AML-193 (cell line): ENCODE data around the gene FSHR.

ENCODE experiments used
- DNase-seq, 2 experiments: peaks; one replicate each; lab custom pipeline; 2025; lab: John Stamatoyannopoulos, UW

FSHR gene

DNA sequence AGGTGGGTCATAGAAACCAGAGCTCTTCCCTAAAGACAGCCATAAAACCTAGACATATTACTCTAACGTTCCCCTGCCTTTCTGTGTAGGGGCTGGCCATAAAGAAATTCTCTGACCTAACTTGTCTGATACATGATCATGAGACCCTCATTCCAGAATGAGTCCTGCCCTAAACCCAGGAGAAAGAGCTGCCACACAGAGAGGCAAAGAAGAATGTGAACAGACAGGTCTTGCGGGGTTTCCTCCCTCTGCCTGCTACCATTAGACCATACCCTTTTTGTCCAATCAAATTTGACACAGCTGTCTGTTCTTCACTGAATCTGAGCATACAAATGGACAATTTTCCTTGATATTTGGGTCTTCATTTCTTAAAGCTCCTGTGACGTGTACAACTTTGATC is 200.0 kb downstream of the FSHR start:
- DNase-seq = no peak

DNA sequence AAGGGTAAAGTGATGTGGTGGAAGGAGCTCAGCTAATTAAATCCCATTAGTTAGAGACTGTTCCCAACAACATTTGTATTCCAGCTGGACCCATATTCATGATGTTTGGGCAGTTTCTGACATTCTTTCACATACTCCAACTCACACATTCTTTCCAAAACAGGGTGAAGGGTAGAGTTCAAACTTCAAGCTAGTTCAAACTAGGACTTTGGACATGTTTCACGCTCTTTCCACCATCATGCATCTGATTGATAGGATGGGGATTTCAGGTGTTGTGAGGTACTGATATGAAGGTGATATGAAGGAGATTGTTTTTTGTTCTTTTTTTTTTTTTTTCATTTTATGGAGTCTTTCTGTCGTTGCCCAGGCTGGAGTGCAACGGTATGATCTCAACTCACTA is 201.7 kb downstream of the FSHR start:
- no peak for DNase-seq

DNA sequence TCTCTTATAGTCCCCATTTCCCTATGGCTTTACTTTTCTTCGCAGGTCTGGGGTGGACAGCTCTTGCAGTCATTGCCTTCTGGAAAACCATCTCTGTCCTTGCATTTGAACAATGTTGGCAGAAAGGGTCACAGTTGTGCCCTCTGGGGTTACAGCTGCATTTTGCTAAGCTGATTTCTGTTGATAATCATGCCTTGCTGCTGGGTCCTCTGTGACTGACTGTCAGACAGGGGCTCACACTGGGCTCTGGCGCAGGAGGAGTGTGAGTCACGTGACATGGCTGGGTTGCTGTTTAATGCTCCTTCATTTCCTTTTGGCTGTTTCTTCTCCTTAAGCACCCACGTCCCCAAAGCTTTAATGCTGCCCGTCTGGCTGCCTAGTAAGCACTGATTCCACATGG is 202.2 kb downstream of the FSHR start:
- no peak for DNase-seq

DNA sequence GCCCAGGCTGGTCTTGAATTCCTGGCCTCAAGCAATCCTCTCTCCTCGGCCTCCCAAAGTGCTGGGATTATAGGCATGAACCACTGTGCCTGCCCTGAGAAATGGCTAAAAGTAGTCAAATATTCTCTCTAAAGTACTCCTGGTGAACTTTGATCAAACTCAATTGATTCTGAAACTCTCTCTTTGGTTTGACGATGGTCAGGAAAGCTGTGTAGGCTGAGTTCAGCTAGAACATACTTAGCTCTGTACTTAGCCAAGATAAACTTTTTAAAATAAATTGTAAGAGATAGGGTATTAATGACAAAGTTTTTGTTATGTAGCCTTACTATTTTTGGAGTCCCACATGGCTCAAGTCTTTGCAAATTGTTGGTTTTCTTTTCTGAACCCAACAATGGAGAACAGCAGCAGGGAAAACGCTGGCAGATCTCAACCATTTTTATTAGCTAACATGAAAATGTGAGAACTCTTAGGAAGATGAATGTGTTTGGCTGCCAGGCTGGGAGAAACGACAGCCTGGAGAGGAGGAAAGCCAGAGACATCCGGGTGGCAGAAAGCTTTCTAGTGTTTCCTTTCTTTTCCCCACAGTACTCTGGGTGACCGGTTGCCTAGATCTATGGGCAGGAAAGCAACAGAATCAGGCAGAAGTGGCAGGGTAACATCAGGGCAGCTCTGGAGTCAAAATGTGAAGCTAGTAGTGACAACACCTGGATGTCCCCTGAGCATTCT is 205.8 kb downstream of the FSHR start:
- no peak for DNase-seq

DNA sequence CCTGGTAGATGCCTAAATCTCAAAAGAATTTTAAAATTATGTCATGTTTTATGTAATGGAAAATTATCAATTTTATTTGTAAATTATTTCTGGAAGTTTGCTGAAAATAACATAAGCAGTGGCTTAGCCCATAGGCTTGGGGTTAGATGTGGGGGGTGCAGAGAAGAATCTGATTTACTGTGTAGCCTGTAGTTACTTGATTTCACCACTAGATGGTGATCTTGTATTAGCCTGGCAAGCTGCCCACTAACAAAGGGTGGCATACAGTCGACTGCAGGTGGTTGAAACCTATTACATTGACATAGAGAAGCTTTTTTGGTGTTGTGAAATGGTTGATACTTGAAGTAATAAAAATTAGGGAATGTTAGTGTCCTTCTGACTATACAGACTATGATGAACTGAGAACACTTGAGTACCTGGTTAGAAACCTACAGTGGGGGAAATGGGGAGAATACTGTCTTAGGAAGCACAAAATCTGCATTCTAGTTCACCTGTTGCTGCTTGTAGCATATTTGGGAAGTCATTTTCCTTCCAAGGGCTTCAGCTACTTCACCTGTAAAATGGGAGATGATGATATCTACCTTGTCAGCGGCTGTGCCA is 207.8 kb downstream of the FSHR start:
- DNase-seq = peak; percentile 43 to 50

DNA sequence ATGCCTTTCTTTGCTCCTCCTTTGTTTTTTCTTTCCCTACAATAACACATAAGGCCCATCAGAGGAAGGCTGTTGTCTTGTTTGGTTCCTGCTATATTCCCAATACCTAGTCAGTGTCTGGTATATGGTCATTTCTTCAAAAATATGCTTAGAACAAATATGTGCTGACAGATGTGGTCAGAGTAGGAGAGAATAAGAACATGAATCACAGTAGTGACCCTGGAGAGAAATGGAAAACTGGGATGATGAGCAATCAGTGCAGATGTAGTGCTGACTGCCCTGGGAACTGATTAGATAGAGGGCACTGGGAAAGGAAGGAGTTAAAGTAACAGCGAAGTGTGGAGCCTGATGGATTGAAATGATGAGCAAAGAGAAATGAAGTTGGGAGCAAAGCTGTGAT is 209.4 kb downstream of the FSHR start:
- no peak for DNase-seq

DNA sequence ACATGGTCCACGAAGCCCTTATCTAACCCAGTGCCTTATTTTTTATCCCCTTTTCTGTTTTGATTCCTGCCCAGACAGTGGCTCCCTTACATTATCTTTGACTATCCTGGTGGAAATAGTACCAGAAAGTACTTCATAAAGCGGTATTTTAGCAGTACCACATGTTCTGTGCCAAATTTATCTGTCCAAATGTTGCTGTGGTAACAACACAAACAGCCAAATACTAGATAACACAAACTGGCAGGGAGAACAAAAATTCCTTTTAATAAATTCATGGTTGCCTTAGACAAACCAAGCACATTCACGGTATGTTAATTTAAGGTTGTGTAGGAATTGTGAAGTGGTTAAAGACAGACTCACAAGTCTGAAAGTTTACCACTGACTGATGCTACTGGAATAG is 210.9 kb downstream of the FSHR start:
- no peak for DNase-seq

DNA sequence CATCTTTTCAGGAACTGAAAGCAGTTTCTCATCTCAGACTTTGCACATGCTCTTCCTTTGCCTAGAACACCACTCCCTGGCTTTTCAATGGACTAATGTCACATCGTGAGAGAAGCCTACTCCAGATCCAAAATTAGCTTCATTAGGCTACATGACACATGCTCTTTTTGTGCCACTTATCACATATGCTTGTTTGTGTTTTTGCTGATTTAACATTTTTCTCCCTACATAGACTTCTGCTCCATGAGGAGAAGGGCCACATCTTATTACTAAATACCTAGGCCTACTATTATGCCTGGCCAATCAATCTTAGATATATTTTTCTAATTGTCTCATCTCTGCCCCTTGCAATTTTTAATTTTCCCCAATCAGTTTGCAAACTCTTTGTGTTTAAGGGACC is 212.4 kb downstream of the FSHR start:
- DNase-seq = no peak

DNA sequence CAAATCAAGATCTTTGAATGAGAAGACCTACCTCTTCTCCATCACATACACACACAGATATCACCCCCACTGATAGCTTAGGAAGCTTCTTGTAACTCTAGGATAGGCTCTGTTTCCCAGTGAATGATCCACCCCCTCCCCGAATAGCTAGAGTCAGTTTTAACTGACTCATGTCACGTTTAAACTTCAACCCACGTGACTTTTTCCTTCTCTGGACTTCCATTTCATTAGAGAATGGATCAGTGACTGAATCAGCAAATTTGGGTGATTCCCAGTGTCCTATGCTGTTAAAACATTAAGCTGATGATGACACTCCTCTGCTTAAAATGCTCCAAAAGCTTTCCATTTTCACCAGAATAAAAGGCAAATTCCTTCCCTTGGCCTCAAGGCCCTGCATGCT is 212.9 kb downstream of the FSHR start:
- no peak for DNase-seq

DNA sequence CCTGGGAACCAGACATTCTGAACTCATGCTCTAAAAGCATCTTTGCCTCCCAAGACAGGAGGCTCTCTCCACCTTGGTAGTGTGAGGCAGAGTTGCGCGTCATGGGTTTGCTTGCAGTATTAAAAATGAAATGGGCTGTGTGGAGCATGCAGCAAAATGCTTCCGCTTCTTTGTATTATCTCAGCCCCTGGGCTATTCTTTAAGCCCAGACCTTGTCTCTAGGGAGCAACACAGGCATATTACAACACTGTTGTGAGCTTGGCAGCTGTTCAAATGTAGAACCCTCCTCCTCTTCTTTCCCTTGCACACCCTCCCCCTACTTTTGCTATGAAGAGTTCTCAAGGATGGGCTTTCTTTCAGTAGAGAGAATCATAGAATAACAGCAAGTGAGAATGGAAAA is 213.7 kb downstream of the FSHR start:
- no peak for DNase-seq

DNA sequence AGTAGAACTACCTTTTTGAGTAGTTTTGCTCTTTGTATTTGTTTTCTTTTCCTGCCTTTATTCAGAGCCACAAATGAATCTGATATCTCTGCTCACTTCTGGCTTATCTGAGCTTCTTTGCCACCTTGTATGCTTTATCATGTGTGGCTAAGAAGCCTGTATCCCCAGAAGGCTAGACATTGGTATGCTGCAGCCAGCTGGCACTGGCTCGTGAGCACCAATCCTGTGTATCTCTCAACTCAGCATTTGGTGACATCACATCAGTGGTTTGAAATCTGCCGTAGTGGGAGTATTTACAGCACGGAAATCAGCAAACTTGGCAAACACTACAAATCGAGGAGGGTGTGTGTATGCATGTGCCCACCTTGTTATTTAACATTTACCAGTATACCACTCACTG is 215.1 kb downstream of the FSHR start:
- no peak for DNase-seq

DNA sequence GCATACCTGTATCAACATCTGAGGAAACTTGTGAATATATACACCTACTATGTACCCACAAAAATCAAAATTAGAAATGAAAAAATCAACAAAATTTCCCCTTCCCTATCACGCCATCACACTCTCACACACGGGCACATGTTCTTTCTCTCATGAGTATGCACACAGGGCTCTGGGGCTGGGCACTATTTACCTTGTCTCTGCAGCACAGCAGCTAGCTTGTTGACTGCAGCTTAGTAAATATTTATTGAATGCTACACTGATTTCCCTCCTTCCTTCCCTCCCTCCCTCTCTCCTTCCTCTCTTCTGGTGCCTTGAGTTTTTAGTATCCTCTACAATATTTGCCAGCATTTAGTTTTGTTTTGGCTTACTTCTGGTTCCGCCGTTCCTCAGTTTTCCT is 216.1 kb downstream of the FSHR start:
- no peak for DNase-seq

DNA sequence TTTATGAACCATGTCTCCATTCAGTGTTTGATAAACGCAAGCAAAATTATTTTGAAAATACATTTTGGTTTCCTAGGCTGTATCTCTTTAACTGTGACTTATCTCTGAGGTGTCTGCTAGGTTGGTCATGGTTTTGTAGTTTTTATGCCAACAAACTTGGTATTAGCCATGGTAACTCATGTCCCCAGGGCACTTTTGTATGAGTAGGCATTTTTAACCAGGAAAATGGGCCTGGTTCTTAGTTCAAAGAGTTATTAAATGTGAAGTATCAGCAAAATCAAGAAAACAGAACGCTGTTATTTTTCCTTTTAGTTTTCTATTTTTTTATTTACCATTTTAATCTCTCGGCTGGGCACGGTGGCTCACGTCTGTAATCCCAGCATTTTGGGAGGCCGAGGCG is 219.5 kb downstream of the FSHR start:
- no peak for DNase-seq

DNA sequence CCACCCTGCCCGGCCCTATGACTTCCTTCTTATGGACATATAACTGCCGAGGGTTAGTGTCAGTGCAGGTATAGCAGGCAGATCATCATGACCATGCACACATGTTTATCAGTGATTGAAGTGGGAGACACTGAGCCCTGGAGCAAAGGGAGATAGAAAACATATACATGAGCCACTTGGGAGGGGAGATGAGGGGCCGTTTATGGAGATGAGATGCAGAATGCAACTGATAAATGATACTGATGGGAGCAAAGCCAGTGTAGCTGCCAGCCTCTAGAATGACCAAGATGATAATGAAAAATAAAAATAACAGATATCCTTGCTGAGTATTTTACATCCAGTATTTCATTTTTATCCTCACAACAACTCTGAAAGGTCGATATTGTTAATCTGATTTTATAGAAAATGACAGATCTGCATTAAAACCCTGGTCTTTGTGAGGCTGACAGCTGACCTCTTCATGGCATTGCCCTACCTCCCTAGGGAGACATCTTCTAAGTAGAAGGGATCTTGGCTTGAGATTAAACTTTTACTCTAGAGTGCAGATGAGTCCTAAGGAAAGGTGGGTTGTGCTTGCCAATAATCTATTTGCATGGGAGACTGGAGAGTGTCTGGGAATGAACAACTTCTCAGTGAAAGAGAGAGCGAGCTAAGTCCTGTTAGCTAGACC is 220.4 kb downstream of the FSHR start:
- no peak for DNase-seq

DNA sequence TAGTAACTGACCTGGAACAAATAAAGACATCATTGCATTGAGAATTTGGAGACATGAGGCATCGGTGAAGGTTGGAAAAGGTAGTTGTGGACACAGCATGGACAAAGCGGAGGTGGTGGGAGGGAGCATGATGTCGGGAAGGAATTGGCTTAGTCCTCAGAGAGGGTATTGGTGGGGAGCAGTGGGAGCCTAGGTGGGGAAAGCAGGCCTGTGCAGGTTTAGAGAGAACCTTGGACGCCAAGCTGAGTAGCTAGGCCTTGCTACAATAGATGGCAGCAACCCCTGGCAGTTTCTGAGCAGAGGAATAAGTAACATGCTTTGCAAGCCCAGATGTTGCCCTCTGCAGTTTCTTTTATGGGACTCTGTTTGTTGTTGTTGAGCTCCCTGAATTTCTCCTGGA is 221.6 kb downstream of the FSHR start:
- DNase-seq = no peak

DNA sequence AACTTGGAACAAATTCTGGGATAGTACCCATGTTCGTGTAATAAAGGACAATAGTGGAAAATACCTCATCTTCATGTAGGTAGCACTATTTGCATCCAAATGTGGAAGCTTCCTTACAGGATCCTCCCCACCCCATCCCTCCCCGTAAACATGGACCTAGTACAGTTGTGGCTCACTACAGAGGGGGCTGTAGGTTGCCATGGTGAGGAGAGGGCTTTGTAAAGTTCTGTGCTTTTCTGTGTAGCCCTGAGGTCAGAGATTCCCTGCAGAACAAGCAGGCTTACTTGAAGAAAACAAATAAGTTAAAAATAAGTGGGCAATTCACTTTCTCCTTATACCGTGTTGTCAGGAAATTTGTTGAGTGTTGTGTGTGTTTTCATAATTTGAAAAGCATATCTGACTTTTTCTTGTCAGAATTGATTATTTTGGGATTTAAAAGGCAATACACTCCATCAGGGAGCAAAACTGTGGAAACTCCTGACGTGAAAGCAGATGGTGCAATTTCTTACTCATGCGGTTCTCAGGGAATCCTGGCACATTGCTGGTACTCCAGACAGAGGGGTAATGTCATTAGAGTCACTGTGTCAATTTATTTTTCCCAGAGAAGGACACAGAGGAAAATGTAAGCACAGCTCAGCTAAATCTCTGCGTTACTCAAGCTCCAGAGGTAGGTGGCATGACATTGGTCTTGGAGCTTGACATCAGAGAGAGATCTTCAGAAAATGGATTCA is 224.6 kb downstream of the FSHR start:
- no peak for DNase-seq

DNA sequence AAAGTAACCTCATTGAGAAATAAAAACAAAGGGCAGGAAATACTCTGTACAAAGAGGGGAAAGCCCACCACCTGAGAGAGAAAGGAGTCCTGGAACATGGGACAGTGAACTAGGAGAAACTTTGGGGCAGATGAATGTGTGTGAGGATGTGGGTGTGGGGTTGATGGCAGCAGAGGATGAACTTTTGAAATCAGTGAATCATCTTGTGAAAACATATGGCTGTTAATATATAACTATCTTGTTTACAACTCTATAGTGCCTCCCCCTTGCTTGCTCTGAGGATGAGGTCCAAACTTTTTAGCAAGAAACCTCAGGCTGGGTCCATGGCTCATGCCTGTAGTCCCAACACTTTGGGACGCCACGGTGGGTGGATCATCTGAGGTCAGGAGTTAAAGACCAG is 227.0 kb downstream of the FSHR start:
- DNase-seq = no peak

DNA sequence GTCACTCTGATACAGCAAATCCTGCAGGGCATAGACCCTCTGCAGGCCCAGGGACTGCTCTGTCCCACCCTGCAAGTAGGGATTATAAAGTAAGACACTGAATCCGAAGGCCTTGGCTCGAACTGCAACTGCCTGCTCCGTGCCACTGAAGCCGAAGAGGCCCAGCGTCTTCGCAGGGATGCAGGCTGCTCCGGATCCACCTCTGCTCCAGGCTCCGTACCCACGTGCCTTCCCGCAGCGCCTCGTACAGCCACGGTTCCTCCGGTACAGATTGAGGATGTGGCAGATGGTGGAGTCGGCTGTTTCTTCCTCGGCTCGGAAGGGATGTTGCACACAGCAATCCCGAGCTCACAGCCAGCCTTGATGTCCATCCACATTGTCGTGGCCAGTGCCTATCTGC is 238.4 kb downstream of the FSHR start:
- DNase-seq = no peak

DNA sequence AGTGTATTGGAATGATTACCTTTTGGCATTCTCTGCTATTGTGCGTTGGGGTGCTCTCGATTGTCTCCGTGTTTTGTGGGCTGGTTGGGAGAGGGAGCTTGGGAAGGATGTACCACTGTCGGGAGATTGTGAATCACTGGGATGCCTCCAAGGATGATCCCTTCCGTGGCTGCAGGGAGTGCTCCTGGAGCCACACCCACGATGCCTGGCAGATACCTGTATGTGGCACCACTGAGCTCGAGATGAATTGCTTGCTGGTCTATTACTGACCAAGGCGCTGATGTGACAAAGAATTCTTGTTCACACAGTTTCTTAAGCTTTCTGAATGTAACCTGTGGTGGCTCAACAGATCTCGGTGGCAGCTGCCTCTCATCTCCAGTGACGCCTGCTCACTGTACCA is 239.1 kb downstream of the FSHR start:
- DNase-seq = no peak

DNA sequence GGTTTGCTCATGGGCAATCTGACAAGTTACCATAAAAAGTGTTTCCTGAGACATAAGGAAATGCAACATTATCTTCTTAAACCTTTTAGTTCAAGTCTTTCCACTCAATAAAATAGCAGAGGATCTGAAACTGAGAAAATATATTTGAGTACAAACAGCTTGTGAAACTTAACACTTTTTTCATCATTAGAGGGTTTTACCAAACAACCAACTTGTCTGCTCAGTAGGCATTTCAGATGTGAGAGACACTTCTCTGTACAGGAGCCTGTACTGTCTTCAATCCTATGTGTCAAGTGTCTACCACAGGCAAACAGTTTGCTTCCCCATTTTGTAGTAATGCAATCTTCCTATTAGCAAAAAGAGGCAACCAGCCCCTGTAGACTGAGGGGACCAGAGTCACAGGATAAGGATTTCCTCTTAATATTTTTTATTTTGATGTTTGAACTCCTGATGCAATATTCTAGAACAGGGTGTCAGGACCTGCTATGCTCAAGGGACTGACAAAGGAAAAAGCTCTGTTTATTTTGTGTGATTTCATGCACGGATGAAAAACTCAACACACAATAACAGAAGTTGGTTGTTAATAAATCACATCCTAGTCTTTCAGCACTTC is 239.7 kb downstream of the FSHR start:
- DNase-seq = no peak
